WERI-Rb-1 (cell line): ENCODE results near the gene CCDC126.

Source experiments
- DNase-seq: peaks from one replicate; pipeline ENCODE4 v3.0.0-alpha.2; 2020
- H3K27ac ChIP-seq: fragments of 250-450 bp; sonication (Bioruptor Pico); 2 replicates; pipeline ENCODE4 v1.5.1; 2020; ENCODE audit warnings: mild to moderate bottlenecking, moderate library complexity
- H3K27me3 ChIP-seq: fragments of 250-450 bp; sonication (Bioruptor Pico); 2 replicates; pipeline ENCODE4 v1.5.1; 2021; ENCODE audit warnings: mild to moderate bottlenecking, low read depth, moderate library complexity; ENCODE audit not compliant: insufficient read depth, severe bottlenecking
- H3K36me3 ChIP-seq: fragments of 250-450 bp; sonication (Bioruptor Pico); 2 replicates; pipeline ENCODE4 v1.5.1; 2020; ENCODE audit warnings: mild to moderate bottlenecking, moderate library complexity
- H3K4me3 ChIP-seq: 2 replicates; pipeline ENCODE4 v1.5.1; 2011; ENCODE audit warnings: low read depth, mild to moderate bottlenecking, control low read depth, low read length
- H3K9me3 ChIP-seq: fragments of 250-450 bp; sonication (Bioruptor Pico); 2 replicates; pipeline ENCODE4 v1.5.1; 2021; ENCODE audit warnings: mild to moderate bottlenecking, moderate library complexity; ENCODE audit not compliant: severe bottlenecking
- TF ChIP-seq, protein P1 (sequence below): IDR thresholded peaks from 2 replicates; pipeline ENCODE4 v1.5.1; 2011; ENCODE audit warnings: low read depth, mild to moderate bottlenecking, control low read depth, inconsistent platforms, low read length

CCDC126 gene

DNA sequence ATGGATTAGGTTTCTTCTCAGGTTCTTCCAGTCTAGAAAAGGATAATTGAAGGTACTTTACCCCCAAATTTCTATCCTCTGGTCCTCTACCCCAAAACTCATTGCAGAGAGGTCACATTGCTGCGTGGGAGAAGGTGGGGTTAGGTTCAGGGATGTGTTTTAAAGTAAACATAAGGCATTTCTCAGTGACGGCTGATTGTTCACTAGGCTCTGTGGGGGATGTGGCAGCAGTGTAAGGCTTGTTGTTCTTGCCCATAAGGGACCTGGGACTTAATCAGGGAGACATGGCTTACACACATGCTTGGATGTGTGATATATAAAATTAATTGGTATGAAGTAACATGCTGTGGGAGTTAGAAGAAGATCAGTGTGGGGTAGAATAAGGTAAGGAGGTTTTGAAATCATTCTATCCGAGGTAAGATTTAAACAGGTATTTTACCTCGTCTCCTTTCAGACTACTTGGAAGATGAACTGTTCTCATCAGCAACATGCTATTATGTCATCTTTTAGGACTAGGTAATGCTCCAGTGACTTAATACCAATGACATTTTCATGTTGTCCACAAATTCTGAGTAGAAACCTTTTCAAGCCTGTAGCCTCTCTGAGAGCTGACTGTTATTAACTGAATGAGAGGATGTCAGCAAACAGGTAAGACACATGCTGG lies 6.6 kb downstream of the CCDC126 start:
- no peak for DNase-seq
- no peak overlapping the region for H3K27ac ChIP-seq
- 0 out of 2 replicates have a peak, but pooled peaks cover 3% of the 10 kb centered on the region for H3K36me3 ChIP-seq
- H3K4me3 ChIP-seq: no peak overlapping the region
- TF ChIP-seq, protein P1, sequence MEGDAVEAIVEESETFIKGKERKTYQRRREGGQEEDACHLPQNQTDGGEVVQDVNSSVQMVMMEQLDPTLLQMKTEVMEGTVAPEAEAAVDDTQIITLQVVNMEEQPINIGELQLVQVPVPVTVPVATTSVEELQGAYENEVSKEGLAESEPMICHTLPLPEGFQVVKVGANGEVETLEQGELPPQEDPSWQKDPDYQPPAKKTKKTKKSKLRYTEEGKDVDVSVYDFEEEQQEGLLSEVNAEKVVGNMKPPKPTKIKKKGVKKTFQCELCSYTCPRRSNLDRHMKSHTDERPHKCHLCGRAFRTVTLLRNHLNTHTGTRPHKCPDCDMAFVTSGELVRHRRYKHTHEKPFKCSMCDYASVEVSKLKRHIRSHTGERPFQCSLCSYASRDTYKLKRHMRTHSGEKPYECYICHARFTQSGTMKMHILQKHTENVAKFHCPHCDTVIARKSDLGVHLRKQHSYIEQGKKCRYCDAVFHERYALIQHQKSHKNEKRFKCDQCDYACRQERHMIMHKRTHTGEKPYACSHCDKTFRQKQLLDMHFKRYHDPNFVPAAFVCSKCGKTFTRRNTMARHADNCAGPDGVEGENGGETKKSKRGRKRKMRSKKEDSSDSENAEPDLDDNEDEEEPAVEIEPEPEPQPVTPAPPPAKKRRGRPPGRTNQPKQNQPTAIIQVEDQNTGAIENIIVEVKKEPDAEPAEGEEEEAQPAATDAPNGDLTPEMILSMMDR: no peak
- no peaks in the 10 kb centered on the region for H3K27me3 ChIP-seq
- H3K9me3 ChIP-seq: no peaks in the 10 kb centered on the region

GRCh38 chr7:23604296-23604640 lies 7.1 kb downstream of the CCDC126 start:
- Histone ChIP-seq H3K27ac (no peak overlapping the region), H3K9me3 (no peaks in the 10 kb centered on the region), H3K4me3 (no peak overlapping the region), H3K27me3 (no peaks in the 10 kb centered on the region), H3K36me3 (0 out of 2 replicates have a peak, but pooled peaks cover 3% of the 10 kb centered on the region)
- no peak for DNase-seq
- TF ChIP-seq, protein P1: no peak

DNA sequence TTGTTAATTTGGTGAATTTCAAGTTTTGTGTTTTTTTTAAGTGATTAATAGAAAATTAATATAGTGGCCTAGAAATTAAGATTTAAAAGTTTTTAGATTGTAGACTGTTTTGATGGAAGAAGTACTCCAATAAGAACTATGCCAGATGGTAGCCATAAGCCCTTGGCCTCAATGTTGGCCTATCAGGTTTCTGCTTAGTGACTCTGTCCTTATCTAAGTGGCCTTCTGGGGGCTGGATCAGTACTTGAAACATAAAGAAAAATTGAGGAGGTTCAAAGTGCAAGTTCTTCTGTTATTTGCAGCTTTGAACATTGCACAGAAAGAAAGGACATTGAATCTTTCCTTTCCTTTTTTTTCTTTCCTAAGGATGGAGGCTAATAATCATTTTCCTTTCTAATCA lies 9.9 kb downstream of the CCDC126 start:
- DNase-seq: no peak
- TF ChIP-seq, protein P1: no peak
- no peak overlapping the region for H3K4me3 ChIP-seq
- H3K36me3 ChIP-seq: 0 out of 2 replicates have a peak, but pooled peaks cover 7% of the 10 kb centered on the region
- H3K27ac ChIP-seq: no peak overlapping the region
- H3K27me3 ChIP-seq: no peaks in the 10 kb centered on the region
- no peaks in the 10 kb centered on the region for H3K9me3 ChIP-seq

DNA sequence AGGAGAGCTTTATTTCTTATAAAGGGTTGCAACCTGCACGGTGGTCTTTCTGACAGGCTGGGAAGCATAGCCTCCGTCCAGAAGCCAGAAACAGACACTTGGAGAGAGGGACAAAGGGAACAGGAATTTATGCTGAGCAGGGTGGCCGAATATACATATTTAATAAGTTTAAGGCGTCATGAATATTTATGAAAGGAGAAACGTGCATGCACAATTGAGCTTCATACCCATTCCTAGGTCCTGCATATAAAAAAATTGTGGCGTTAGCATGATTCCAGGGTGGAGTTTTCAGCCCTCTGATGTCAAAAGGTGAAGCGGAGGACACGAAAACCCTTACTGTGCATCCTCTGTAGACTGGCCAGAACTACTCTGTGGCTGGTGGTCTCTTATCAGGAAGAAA lies 10.7 kb downstream of the CCDC126 start:
- DNase-seq: no peak
- TF ChIP-seq, protein P1: no peak
- H3K27ac ChIP-seq: no peak overlapping the region

DNA sequence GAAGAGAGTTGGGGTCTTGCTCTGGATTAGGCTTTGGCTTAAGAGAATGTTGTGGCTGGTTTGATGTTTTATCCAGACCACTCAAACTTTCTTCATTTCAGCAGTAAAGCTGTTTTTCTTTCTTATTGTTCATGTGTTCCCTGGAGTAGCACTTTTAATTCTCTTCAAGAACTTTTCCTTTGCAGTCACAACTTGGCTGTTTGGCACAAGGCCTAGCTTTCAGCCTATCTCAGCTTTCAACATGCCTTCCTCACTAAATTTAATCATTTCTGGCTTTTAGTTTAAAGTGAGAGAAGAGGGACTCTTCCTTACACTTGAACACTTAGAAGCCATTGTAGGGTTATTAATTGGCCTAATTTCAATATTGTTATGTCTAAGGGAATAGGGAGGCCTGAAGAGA lies 18.1 kb downstream of the CCDC126 start:
- TF ChIP-seq, protein P1: no peak
- H3K27ac ChIP-seq: no peak overlapping the region
- H3K4me3 ChIP-seq: no peak overlapping the region
- 0 out of 2 replicates have a peak, but pooled peaks cover 10% of the 10 kb centered on the region for H3K36me3 ChIP-seq
- no peak for DNase-seq
- no peaks in the 10 kb centered on the region for H3K9me3 ChIP-seq
- no peaks in the 10 kb centered on the region for H3K27me3 ChIP-seq

More for the DNA sequence above, 10.7 kb downstream of the CCDC126 start:
- H3K9me3 ChIP-seq: no peaks in the 10 kb centered on the region
- no peak overlapping the region for H3K4me3 ChIP-seq
- H3K27me3 ChIP-seq: no peaks in the 10 kb centered on the region
- 0 out of 2 replicates have a peak, but pooled peaks cover 8% of the 10 kb centered on the region for H3K36me3 ChIP-seq

DNA sequence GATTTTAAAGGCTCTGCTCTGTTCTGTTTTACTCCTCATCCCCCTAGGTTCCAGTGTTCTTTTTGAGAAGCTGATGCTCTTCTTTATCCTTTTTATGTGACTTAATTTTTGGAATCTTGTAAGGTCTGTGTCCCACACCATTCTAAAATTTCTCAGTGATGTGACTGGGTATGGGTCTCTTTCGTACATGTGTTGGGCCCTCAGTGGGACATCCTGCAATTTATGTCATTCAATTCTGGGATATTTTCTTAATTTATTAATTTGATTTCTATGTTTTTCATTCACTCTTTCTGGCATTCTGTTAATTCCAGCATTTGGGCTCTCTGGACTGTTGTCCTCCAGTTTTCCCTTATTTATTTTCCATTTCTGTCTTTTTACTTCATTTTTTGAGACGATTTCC lies 19.4 kb downstream of the CCDC126 start:
- 0 out of 2 replicates have a peak, but pooled peaks cover 6% of the 10 kb centered on the region for H3K36me3 ChIP-seq
- H3K9me3 ChIP-seq: no peaks in the 10 kb centered on the region
- H3K4me3 ChIP-seq: no peak overlapping the region
- no peak overlapping the region for H3K27ac ChIP-seq
- no peaks in the 10 kb centered on the region for H3K27me3 ChIP-seq
- TF ChIP-seq, protein P1: no peak
- DNase-seq: no peak
